CD4-positive, alpha-beta T cell treated with Interleukin-17A for 1 hour (primary cell): ENCODE data around the gene FGFR2.

Experiments
- DNase-seq: peaks from one replicate; pipeline ENCODE4 v3.0.0-alpha.2; 2020

The FGFR2 gene

DNA sequence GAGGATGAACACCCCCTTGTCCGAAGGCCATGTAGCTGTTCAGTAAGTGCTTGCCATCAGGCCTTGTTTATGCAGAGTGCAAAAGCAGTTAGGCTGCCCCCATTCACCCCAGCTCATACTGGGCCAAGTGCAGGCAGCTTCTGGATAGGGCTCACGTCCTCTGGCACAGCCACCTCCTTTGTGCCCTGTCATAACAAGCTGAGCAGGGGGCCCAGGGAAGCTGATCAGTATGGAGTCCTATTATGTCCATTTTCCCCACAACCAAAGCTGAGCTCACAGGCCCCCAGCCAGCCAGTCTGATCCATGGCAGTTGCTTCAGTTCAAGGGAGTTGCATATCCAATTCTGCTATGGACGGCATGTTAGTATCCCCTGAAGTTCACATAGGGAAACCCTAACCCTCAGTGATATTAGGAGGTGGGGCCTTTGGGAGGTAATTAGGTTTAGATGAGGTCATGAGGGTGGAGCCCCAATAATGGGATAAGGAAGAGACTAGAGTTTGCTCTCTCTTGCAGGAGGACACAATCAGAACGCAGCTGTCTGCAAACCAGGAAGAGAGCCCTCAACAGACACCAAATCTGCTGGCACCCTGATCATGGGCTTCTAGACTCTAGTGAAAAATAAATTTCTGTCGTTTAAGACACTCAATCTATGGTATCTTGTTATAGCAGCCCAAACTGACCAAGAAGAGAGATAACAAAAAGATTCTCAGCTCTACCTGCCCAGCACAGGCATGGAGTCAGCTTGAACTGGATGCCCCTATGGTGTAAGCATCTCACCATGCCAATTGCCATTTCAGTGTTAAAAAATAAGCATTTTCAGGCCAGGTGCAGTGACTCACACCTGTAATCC is 155.9 kb downstream of the FGFR2 start:
- no peak for DNase-seq

DNA sequence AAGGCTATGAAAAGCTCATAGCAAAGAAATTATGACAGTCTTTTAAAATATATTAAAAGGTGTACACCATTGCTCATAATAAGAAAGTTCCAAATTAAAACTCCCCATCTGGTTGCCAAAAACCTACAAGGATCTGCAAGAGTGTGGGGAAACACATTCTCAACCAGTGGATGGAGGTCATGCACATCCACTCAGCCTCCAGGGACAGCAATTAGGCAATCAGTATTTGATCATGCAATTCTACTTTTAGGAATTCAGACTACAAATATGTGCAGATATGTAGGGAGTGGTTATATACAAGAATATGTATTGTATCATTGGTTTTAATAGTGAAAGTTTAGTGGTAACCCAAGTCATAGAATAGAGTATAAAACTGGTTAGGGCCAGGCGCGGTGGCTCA is 157.8 kb downstream of the FGFR2 start:
- DNase-seq: no peak

DNA sequence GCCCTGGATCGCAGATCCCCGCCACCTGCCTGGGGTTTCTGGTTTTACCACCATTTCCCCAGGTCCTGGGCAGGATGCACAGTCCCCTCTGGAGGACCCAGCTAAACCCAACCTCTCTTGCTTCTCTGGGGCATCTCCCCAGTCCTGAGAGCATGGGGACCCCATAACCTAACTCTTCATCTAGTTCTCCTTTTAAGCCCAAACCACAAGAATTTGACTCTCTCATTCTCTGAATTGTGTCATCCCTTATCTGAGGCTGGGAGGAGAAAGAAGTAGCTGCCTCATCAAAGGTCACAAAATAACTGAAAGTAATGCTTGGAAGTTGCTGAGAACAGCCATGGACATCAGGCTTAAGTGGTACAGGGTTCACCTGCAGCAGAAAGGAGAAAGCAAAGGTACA is 159.9 kb downstream of the FGFR2 start:
- DNase-seq: no peak

DNA sequence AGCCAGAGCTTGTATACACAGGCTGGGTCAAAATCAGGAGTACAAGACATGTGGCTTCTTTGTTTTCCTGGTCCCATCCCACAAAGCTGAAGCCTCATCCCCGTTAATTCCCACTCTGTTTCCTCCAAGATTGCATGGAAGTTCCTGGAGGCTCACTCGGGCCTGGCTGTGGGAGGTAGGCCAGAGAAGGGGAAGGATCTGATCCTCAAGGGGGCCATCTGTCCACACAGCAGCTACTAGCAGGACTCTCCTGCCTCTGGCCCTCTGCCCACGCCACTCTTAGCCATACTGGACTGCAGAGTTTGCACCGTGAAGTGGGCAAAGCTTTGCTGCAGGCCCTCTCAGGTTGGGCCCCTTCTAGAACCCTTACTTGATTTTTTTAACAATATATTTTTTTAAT is 160.6 kb downstream of the FGFR2 start:
- DNase-seq: no peak

DNA sequence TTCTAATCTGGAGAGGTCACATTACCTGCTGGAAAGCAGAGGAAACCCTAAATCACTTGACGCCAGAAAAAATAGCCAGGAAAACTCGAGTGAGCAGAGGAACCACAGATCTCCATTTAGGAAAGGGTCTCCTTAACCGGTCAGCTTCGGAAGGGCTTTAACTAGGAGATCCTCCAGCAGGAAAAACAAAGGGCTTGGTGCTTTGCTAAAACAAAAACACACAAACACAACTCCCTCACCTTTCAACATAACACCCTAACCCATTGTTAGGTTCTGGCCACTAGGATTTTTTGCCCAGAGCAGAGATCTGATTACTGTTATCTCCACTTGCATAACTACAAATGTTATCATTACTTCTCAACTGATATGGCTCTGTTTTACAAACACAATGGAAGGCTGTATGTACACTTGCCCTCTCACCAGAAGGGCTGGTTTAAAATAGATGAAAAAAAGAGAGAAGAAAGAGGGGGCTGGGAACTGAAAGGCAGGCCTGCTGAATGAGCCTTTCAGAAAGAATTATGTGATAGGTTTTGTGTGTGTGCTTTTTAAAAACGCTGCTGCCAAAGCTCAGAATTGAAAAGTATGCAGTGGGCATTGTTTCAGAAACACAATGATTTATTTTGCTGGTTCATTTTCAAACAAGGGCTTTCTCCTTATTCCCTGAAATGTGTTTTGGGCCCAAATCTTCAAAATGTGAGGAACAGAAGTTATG is 161.5 kb downstream of the FGFR2 start:
- DNase-seq: no peak

DNA sequence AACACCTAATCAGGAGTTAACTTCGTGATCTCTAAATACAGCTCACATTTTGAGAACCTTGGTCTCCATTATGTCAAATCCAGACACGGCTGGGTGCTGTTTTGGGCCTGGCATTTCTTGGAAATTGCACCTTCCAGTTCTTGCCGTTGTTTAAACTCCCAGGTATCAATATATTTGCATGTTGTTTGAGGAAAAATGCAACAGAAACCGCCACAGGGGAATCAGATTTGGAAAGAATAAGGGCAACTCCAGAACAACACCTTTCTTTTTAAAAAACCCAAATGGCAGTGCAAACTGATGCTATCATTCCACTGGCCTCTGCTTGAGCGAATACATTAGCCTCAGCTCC is 162.0 kb downstream of the FGFR2 start:
- DNase-seq: no peak

DNA sequence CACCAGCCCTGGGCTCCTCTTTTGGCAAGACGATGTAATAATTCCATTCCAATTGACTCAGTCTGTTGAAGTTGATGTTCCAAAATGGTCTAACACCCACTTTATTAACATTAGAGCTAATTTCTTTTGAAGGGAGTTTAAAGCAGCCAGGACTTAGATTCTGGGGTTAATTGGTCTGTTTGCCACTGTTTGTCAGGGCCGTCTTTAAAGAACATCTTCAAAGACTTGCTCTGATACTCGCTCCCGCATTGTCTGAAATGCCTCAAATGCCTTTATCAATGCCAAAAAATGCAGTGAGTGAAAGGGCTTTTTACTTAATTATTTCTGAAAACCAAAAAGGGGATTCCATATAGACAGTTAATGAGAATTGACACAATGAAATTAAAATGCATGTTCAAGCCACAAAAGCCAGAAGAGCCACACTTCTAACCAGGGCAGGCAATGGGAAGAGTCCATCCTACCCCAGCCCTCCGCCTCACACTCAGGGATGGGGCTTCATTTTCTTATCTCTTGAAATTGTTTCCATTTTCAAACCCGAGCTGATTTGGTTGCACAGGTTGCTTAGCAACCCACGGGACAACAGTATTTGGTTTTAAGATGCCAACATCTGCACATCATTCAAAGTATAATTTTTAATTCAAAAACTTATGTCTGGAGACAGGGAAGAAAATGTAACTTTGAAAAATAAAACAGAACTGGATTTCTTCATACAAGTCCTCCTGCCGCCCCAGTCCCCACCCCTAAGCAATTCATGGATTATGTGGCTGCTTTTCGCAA is 163.0 kb downstream of the FGFR2 start:
- DNase-seq: no peak

DNA sequence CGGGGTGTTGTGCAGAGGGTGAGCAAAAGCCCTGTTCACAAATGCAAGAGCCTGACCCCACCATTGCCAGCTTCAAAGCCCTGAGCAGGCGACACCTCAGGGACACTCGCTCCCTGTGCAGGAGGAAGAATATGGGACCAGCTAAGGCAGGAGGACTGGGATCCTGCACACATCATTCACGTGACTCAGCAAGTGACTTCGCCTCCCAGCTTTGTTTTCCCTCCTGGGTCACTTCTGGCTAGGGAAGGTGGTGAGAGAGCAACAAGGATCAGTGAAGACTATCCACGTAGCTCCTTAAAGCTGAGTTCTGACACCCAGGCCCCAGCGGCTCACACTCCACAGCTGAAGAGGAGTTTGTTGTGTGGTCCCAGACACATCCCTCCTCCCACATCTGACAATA is 164.3 kb downstream of the FGFR2 start:
- DNase-seq: no peak

DNA sequence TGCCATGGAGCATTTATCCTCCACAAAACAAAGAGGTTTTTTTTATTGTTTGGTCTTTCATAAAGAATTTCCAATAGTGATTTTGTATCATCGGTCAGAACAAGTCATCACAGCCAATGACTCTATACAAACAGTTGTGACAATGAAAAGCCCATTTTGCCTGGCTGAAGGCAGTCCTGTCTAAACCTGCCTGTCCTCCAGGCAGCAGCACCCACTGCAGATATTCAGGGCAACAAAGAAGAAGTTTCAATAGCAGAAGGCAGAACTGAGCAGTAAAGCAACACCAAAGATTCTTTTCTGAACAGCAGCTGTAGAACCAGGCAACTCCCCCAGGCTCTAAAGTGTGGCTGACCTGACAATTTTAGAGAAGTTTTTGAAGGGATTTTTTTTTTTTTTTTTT is 169.4 kb downstream of the FGFR2 start:
- no peak for DNase-seq
